Loucy (cell line): ENCODE data around the gene VPS26B.
"Not testable (repeated sequence)": the region's sequence is repeated elsewhere in the genome, so short reads cannot be mapped to it uniquely, and the experiment has no call there.

Experiments used
- H2AFZ ChIP-seq: fragments of 200-600 bp; sonication (generic); 2 replicates; pipeline ENCODE4 v1.6.0; 2016; ENCODE audit warnings: antibody characterized with exemption, mild to moderate bottlenecking, low read length, moderate library complexity
- H3F3A ChIP-seq: fragments of 200-600 bp; 2 replicates; pipeline ENCODE4 v1.6.0; 2016; ENCODE audit warnings: antibody characterized with exemption, low read depth, mild to moderate bottlenecking
- H3K27me3 ChIP-seq: fragments of 200-600 bp; sonication (generic); 2 replicates; pipeline ENCODE4 v1.6.1; 2014; ENCODE audit warnings: low read length, mild to moderate bottlenecking; ENCODE audit not compliant: insufficient read depth, poor library complexity, severe bottlenecking
- H3K36me3 ChIP-seq: fragments of 200-600 bp; sonication (generic); 2 replicates; pipeline ENCODE4 v1.6.1; 2016; ENCODE audit warnings: low read length; ENCODE audit not compliant: insufficient read depth
- H3K4me1 ChIP-seq: fragments of 200-600 bp; sonication (generic); 2 replicates; pipeline ENCODE4 v1.5.1; 2014; ENCODE audit warnings: low read length, mild to moderate bottlenecking; ENCODE audit not compliant: insufficient read depth, poor library complexity, severe bottlenecking
- H3K4me2 ChIP-seq: fragments of 200-600 bp; sonication (generic); 2 replicates; pipeline ENCODE4 v1.6.0; 2014; ENCODE audit warnings: antibody characterized with exemption, low read length, low read depth, mild to moderate bottlenecking; ENCODE audit not compliant: poor library complexity, severe bottlenecking
- H3K4me3 ChIP-seq: fragments of 200-600 bp; sonication (generic); 2 replicates; pipeline ENCODE4 v1.5.1; 2014; ENCODE audit warnings: low read length, mild to moderate bottlenecking, mixed read lengths; ENCODE audit not compliant: poor library complexity, severe bottlenecking
- H3K79me2 ChIP-seq: fragments of 200-600 bp; sonication (generic); 2 replicates; pipeline ENCODE4 v1.6.1; 2014; ENCODE audit warnings: low read length; ENCODE audit not compliant: insufficient read depth
- H3K9ac ChIP-seq: fragments of 200-600 bp; sonication (generic); 2 replicates; pipeline ENCODE4 v1.6.0; 2014; ENCODE audit warnings: mild to moderate bottlenecking, low read depth, low read length, moderate library complexity; ENCODE audit not compliant: poor library complexity, severe bottlenecking
- H3K9me2 ChIP-seq: fragments of 200-600 bp; sonication (generic); replicated peaks from 2 replicates; pipeline ENCODE4 v1.6.1; 2016; ENCODE audit warnings: low read depth, low read length, mixed read lengths
- H3K9me3 ChIP-seq: fragments of 200-600 bp; sonication (generic); 2 replicates; pipeline ENCODE4 v1.6.1; 2014; ENCODE audit warnings: mild to moderate bottlenecking, antibody characterized with exemption, low read length, low read depth; ENCODE audit not compliant: insufficient read depth
- H4K20me1 ChIP-seq: fragments of 200-600 bp; sonication (generic); 2 replicates; pipeline ENCODE4 v1.6.0; 2014; ENCODE audit warnings: antibody characterized with exemption, low read length, mild to moderate bottlenecking; ENCODE audit not compliant: insufficient read depth, poor library complexity, severe bottlenecking
- EZH2phosphoT487 ChIP-seq: fragments of 200-600 bp; IDR thresholded peaks from 2 replicates; pipeline ENCODE4 v1.6.1; 2018; ENCODE audit warnings: antibody characterized with exemption, mild to moderate bottlenecking, moderate library complexity, borderline replicate concordance
- TF ChIP-seq, protein P1 (sequence below): fragments of 200-600 bp; sonication (generic); conservative IDR thresholded peaks from 2 replicates; pipeline ENCODE4 v1.5.1; 2014; ENCODE audit warnings: mild to moderate bottlenecking, antibody characterized with exemption, low read length

VPS26B gene

GRCh38 chr11:134181707-134182106 is 42.8 kb upstream of the VPS26B start:
- H3K9me2 ChIP-seq = no peaks in the 10 kb centered on the region
- no peaks in the 10 kb centered on the region for H3F3A ChIP-seq
- no peak overlapping the region for H3K9ac ChIP-seq
- H4K20me1 ChIP-seq = peaks cover 4% of the 10 kb centered on the region
- H3K4me2 ChIP-seq = no peak overlapping the region
- H3K36me3 ChIP-seq = peaks cover 79% of the 10 kb centered on the region; the same call in 1 of the 2 replicates
- no peaks in the 10 kb centered on the region for H3K9me3 ChIP-seq
- no peaks in the 10 kb centered on the region for H3K27me3 ChIP-seq
- H3K4me1 ChIP-seq = no peaks in the 10 kb centered on the region
- H3K79me2 ChIP-seq = no peaks in the 10 kb centered on the region
- TF ChIP-seq, protein P1, sequence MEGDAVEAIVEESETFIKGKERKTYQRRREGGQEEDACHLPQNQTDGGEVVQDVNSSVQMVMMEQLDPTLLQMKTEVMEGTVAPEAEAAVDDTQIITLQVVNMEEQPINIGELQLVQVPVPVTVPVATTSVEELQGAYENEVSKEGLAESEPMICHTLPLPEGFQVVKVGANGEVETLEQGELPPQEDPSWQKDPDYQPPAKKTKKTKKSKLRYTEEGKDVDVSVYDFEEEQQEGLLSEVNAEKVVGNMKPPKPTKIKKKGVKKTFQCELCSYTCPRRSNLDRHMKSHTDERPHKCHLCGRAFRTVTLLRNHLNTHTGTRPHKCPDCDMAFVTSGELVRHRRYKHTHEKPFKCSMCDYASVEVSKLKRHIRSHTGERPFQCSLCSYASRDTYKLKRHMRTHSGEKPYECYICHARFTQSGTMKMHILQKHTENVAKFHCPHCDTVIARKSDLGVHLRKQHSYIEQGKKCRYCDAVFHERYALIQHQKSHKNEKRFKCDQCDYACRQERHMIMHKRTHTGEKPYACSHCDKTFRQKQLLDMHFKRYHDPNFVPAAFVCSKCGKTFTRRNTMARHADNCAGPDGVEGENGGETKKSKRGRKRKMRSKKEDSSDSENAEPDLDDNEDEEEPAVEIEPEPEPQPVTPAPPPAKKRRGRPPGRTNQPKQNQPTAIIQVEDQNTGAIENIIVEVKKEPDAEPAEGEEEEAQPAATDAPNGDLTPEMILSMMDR = no peak
- no peak for TF ChIP-seq EZH2phosphoT487
- H3K4me3 ChIP-seq = no peak overlapping the region
- H2AFZ ChIP-seq = no peak overlapping the region

- not testable (repeated sequence) for H3K4me1 ChIP-seq, H3K9me3 ChIP-seq, H2AFZ ChIP-seq, H3K4me2 ChIP-seq, H3K27me3 ChIP-seq, H3K4me3 ChIP-seq, H3K9ac ChIP-seq, H3K79me2 ChIP-seq, H4K20me1 ChIP-seq, H3K9me2 ChIP-seq, H3F3A ChIP-seq
- H3K36me3 ChIP-seq = peaks cover 83% of the 10 kb centered on the region
These were observed 36.4 kb upstream of the VPS26B start for GRCh38 chr11:134188092-134188491.

DNA sequence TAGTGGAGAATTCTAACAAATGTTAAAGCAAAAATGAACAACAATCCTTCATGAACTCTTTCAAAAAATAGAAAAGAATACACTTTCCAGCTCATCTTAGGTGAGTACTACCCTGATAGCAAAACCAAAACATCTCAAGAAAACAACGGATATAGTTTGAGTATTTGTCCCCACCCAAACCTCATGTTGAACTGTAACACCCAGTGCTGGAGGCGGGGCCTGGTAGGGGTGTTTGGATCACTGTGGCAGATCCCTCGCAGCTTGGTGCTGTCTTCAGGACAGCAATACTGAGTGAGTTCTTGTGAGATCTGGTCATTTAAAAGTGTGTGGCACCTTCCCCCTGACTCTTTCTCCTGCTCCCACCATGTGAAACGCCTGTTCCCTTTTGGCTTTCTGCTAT is 27.7 kb upstream of the VPS26B start:
- H3K27me3 ChIP-seq = no peaks in the 10 kb centered on the region
- H3K4me2 ChIP-seq = no peak overlapping the region
- TF ChIP-seq, protein P1 = no peak
- TF ChIP-seq EZH2phosphoT487 = no peak
- no peaks in the 10 kb centered on the region for H3K4me1 ChIP-seq
- H3K4me3 ChIP-seq = no peak overlapping the region
- no peaks in the 10 kb centered on the region for H3K79me2 ChIP-seq
- H3K36me3 ChIP-seq = peaks cover 84% of the 10 kb centered on the region
- H3K9me3 ChIP-seq = no peaks in the 10 kb centered on the region
- H3K9ac ChIP-seq = no peak overlapping the region
- H4K20me1 ChIP-seq = peaks cover 3% of the 10 kb centered on the region
- no peaks in the 10 kb centered on the region for H3K9me2 ChIP-seq
- no peaks in the 10 kb centered on the region for H3F3A ChIP-seq
- H2AFZ ChIP-seq = no peak overlapping the region

GRCh38 chr11:134199531-134199930 is 24.9 kb upstream of the VPS26B start:
- Histone ChIP-seq H3K4me1 (no peaks in the 10 kb centered on the region), H3K27me3 (no peaks in the 10 kb centered on the region), H3K9me3 (no peaks in the 10 kb centered on the region), H3K4me2 (no peak overlapping the region), H3F3A (no peaks in the 10 kb centered on the region), H2AFZ (no peak overlapping the region), H3K36me3 (peaks cover 84% of the 10 kb centered on the region), H3K4me3 (no peak overlapping the region), H3K79me2 (no peaks in the 10 kb centered on the region), H4K20me1 (peaks cover 3% of the 10 kb centered on the region), H3K9ac (no peak overlapping the region), H3K9me2 (no peaks in the 10 kb centered on the region)
- TF ChIP-seq, protein P1 = no peak
- no peak for TF ChIP-seq EZH2phosphoT487
